NCI-H774 (cell line): Measurements from ENCODE around the gene ASTN2.

Experiments used
- DNase-seq: peaks from one replicate; lab custom pipeline; 2025; lab: John Stamatoyannopoulos, UW

Gene ASTN2

DNA sequence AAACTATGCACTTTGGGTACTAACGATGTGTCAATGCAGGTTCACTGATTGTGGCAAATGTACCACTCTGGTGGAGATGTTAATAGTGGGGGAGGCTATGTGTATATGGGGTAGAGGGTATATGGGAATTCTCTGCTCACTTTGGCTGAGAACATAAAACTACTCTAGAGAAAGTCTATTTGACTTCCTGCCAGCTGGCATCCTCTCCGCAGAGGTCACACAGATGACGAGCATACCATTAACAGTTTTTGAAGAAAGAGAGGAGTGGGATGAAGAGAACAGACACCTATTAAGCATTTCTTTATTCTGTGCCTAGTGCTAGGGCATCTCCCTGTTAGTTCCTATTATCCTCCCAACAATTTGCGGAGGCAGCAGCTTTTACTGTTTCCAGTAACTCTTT, 786.1 kb downstream of the ASTN2 start:
- no peak for DNase-seq

- DNase-seq, result no peak
Measured at GRCh38 chr9:116627433-116627832, 787.4 kb downstream of the ASTN2 start.

- no peak for DNase-seq
Measured at GRCh38 chr9:116626762-116627161, 788.1 kb downstream of the ASTN2 start.

GRCh38 chr9:116623715-116624114, 791.1 kb downstream of the ASTN2 start:
- no peak for DNase-seq

- DNase-seq, result no peak
Measured at GRCh38 chr9:116617389-116617788, 797.5 kb downstream of the ASTN2 start.

DNA sequence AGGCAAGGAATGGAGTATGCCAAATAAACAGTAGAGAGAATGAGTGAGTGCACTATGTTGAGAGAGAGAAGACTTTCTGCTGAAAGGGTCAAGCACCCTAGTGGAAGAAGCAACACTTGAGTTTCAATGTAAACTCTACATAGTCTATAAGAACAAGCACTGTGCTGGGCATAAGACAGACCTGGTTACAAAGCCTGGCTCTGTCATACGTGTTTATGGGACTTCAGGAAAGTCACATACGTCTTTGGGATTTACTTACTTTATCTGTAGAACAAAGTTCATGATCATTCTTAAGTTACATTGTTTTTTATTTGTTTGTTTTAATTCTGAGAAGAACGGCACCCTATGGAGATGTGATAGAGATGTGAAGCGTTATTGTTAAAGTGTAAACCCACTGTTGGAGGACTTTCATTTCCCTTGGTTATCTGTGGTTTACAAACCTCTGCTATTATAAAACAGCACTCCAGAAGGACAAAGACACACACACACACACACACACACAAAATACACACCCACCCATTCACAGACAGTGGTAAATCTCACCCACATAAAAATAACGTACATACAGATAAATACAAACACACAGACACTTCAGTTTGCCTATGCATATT, 798.4 kb downstream of the ASTN2 start:
- no peak for DNase-seq

DNA sequence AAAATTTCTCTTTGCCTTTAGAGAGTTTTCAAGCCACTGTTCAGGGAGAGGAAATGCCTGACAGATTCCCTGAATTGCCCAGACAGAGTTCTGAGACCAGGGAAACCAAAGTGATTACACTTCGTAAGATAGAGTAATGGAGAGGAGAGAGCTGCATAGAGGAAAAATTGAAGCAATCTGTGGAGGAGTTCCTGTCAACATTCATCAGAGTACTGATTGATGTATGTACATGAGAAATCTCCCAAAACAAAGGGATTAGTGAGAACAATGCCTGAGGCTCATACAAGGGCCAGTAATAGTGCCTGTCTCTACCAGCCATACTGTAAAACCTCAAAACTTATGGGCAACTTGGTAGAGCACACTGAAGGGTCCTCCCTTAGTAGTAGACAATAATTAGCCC, 806.8 kb downstream of the ASTN2 start:
- DNase-seq, result no peak

DNA sequence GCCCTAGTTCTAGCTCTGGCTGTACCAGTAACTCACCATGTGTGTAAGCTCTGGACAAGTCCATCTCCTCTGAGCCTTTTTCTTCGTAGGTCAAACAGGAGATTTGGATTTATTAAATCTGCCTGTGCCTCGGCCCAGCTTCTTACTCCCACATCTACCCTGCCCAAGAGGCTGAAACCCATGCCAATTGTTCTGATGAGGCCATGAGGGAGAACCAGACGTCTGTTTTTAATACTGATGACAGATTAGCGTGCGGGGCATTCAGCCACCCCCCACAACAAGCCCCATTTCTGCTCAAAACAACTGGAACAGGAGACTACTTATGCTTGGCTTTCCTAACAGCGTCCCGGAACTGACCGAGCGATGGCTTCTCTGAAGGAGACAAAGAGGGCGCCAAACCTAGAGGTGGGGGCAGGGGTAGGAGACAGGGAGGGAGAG, 808.9 kb downstream of the ASTN2 start:
- DNase-seq, result no peak

DNA sequence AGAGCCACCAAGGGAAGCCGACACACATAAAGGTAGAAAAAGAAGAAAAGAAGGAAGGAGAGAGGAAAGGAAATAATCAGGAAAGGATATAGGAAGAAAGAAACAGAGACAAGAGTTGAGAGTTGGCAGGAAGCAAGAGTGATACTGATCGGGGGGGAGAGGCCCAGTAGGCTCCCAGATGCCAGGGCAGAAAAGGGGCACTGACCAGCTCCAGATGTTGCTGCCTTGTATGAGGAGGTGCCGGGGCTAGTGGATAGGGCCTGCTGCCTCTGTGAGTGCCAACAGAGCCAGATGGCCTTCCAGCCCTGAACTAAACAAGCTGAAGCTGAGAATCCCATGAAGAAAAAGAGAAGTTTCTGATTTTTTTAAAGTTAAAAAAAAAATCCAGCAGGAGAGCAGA, 809.8 kb downstream of the ASTN2 start:
- DNase-seq, result no peak

- DNase-seq, result no peak
Measured at GRCh38 chr9:116604251-116604650, 810.6 kb downstream of the ASTN2 start.

- no peak for DNase-seq
Measured at GRCh38 chr9:116599342-116599884, 815.4 kb downstream of the ASTN2 start.

DNA sequence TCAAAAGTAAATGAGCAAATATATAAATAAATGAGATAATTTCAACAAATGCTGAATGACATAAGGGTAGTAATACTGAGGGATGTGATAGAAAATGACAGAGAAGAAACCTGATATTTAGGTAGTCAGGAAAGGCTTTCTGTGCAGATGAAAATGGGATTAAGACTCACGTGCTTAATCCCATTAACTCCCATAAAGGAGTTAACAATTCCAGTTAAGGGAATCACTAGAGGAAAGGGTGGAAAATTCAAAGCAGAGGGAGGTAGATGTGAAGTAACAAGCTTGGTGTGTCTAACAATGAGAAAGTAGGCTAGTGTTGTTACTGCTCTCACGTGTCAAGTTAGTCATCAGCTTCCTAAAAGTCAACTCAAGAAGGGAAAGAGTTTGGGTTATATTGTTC, 818.2 kb downstream of the ASTN2 start:
- DNase-seq, result no peak

- no peak for DNase-seq
Measured at GRCh38 chr9:116594547-116594946, 820.3 kb downstream of the ASTN2 start.

DNA sequence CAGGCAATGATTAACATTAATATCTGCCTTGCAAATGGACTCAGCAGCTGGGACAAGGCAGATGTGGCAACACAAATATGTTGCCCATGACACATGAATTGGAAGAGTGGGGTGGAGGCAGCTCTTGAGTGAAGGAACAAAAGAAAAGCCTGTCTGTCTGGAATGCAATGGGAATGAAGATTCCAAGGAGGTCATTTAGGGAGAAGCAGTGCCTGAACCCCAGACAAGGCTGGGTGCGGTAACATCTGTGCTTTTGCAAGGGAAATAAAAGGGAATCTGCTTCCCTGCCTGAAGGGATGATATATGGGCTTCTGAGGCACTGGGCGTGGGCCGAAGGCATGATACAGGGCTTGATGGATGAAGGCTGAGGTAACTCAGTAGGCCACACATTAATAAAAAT, 821.9 kb downstream of the ASTN2 start:
- no peak for DNase-seq

- no peak for DNase-seq
Measured at GRCh38 chr9:116589392-116590354, 825.2 kb downstream of the ASTN2 start.

DNA sequence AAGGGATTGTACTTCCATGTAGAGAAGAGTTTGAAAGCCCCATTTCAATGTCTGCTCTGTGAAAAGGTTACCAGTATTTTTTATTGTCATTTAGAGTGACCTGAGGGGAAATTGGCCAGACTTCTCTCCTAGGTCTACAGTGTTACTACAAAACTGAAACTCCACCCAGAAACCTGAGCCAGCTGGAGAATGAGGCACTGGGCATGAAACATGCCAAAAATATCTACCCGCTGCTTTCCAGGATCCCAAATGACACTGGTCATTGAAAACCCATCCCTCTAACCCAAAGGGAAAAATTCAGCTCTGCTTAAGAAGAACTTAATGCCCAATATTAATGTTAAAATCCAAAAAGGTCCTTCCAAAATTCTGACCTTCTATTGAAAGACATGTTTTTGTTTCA, 826.9 kb downstream of the ASTN2 start:
- no peak for DNase-seq

DNA sequence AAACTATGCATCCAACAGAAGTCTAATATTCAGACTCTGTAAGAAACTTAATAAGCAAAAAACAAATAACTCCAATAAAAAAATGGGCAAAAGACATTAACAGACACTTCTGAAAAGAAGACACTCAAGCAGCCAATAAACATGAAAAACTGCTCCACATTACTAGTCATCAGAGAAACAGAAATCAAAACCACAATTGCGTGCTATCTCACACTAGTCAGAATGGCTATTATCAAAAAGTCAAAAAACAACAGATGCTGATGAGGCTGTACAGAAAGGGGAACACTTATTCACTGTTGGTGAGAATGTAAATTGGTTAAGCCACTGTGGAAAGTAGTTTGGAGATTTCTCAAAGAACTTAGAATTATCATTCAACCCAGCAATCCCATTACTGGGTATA, 829.0 kb downstream of the ASTN2 start:
- no peak for DNase-seq

DNA sequence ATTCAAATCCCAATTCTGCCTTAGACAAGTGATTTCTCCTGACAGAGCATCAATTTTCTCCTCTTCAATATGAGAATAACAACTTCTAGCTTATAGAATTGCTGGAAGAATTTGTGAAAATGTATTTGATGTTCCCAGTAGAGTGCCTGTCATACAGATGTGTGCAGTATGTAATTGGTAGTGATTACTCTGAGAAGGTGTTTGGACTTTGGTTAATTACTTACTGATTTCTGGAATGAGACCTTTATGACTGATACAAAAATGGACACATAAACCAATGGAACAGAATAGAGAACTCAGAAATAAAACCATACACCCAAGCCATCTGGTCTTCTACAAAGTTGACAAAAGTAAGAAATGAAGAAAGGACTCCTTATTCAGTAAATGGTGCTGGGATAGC, 829.7 kb downstream of the ASTN2 start:
- DNase-seq, result no peak

DNA sequence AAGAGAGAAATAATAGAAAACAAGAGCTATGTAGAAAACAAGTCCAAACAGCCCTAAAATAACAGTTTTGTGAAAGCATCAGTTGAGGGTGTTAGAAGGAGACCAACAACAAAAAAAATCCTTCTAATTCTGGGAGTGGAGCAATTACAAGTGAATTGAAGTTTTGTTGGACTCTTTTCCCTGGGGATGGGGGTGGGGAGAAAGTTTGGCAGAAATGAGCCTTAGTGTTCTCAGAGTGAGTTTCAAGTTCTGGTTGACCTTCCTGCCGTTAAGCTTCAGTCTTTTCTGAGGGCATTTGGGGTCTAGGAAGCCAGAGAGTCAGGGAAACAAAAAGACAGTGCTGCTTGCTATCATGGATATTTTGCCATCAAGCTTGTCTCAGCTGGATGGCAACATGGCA, 834.0 kb downstream of the ASTN2 start:
- DNase-seq, result no peak

- DNase-seq, result no peak
Measured at GRCh38 chr9:116576386-116576785, 838.5 kb downstream of the ASTN2 start.

GRCh38 chr9:116574027-116574679, 840.7 kb downstream of the ASTN2 start:
- no peak for DNase-seq

DNA sequence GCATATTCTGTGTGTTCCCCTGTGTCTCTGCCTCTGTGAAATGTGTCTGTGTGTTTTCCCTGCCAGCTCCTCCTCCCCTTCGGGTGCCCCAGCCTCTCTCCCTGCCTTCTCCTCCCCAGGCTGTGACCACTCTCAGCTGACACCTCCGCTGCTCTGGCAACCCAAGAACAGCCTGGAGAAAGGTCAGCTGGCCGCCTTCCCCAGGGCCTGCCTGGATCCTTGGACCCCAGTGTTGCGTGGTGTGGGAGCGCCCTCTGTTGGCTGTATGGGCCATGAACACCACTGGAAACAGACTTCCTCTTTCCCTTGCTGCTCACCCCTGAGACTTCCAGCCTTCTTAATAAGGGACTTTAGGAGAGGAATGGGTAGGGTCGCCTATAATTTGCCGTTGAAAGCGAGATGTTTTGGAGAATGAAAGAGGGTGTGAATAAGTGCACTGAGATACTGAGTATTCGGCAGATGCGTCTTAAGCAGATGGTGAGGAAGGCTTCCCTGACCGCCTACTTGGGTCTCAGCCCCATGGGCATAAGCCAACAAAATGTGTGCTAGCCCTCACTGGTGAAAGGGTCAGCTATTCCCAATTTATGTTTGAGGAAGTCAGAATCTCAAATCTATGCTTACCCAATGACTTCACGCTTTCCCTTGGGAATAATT, 842.6 kb downstream of the ASTN2 start:
- DNase-seq, result peak; percentile 46
